AG10803 (cell line): Measurements from ENCODE around the gene TTLL9.

Experiments used
- DNase-seq: peaks from one replicate; pipeline ENCODE4 v3.0.0; 2010; ENCODE audit warnings: low read depth
- H3K4me3 ChIP-seq: 2 replicates; pipeline ENCODE4 v1.5.1; 2011; ENCODE audit warnings: mild to moderate bottlenecking, low read length, control low read depth
- TF ChIP-seq, protein P1 (sequence below): conservative IDR thresholded peaks from 2 replicates; pipeline ENCODE4 v1.5.1; 2011; ENCODE audit warnings: mild to moderate bottlenecking, low read length, control low read depth, inconsistent platforms

The TTLL9 gene

DNA sequence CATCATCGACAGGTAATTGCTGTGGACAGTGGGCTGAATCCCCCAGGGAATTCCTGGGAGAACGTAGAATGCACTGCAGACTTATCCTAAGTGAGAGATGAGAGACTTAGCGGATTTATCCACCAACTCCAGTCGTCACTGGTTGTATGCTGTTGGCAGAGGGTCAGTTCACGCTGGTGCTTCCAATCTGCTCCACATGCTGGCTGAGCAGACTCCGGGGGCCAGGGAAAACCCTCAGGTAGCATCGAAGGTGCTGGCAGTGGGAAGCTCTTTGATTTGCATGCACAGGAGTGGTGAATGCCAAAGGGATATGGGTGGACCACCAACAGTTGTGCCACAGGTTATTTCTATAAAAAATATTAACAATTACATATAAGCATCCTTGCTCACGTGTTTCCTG is 20.2 kb downstream of the TTLL9 start:
- no peak overlapping the region for H3K4me3 ChIP-seq

DNA sequence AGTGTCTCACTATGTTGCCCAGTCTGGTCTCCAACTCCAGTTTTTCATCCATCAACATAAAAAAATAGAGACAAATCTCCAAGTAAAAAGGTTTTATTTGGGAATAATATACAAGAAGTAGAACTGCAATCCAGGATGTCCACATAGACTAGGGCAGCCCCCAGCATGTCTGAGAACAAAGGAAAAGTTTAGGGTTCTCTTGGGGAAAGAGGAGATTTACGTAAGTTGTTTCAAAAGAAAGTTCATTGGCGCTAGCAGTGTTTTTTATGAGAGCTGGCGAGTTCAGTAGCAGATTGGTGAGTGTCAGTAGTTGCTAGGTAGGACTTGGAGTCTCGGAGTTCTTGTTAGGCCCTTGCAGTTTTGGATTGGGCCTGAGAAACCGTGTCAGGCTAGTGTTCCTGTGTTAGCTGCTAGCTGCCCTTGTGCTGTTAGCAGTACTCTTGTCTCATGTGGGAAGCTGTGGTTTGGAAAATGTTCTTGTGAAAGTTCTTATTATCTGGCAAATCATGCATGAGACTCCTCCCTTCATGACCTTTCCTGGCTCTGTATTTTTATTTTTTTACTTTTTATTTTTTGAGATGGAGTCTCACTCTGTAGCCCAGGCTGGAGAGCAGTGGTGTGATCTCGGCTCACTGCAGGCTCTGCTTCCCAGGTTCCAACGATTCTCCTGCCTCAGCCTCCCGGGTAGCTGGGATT is 24.7 kb downstream of the TTLL9 start:
- DNase-seq, result peak; percentile 73
- TF ChIP-seq, protein P1, sequence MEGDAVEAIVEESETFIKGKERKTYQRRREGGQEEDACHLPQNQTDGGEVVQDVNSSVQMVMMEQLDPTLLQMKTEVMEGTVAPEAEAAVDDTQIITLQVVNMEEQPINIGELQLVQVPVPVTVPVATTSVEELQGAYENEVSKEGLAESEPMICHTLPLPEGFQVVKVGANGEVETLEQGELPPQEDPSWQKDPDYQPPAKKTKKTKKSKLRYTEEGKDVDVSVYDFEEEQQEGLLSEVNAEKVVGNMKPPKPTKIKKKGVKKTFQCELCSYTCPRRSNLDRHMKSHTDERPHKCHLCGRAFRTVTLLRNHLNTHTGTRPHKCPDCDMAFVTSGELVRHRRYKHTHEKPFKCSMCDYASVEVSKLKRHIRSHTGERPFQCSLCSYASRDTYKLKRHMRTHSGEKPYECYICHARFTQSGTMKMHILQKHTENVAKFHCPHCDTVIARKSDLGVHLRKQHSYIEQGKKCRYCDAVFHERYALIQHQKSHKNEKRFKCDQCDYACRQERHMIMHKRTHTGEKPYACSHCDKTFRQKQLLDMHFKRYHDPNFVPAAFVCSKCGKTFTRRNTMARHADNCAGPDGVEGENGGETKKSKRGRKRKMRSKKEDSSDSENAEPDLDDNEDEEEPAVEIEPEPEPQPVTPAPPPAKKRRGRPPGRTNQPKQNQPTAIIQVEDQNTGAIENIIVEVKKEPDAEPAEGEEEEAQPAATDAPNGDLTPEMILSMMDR, result no peak
- no peak overlapping the region for H3K4me3 ChIP-seq

More for the DNA sequence above, 20.2 kb downstream of the TTLL9 start:
- TF ChIP-seq, protein P1, result no peak
- DNase-seq, result no peak

DNA sequence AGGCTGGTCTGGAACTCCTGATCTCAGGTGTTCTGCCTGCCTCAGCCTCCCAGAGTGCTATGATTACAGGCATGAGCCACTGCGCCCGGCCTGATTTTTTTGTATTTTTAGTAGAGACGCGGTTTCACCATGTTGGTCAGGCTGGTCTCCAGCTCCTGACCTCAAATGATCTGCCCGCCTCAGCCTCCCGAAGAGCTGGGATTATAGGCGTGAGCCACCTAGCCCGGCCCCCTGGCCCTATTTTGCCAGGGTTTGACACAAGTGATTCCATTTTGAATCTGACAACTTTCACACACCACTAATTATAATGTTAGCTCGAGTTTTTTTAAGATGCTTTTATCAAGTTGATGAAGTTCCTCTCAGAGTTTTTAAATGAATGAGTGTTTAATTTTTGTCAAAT is 25.6 kb downstream of the TTLL9 start:
- no peak overlapping the region for H3K4me3 ChIP-seq
- DNase-seq, result no peak
- TF ChIP-seq, protein P1, result no peak

DNA sequence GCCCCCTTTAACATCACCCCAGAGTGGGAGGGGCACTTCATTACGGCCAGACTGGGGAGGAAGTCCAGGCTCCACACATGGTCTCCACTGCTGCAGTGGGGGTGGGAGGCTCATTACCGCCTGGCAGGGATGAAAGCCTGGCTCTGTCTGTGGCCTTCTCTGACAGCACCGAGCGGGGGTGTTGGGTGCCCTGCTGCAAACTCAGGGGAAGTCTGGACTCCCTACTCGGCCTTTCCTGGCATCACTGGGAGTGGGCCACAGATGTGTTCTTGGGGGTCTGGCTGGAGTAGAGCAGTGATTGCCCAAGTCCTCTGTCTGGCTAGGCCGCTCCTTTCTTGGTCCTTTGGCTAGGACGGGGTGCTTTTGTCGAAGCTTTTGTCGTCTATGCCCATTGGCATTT is 27.1 kb downstream of the TTLL9 start:
- DNase-seq, result no peak
- TF ChIP-seq, protein P1, result no peak
- no peak overlapping the region for H3K4me3 ChIP-seq

DNA sequence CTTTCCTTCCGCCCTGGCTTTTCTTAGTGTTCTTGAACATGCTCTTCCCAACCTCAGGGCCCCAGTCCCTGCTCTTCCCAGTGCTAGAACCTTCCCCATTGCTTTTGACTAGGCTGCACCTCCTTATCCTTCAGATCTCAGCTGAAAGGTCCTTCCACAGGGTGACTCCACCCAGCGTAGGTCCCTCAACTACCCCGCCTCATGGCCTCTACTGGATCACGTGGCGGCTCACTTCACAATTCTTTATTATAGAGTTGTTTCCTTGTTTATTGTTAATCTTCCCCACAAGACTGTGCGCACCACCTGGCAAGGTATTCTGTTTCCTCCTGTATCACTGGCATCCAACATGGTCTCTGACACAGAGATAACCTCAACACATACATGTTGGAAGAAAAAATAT is 31.2 kb downstream of the TTLL9 start:
- no peak for DNase-seq
- no peak overlapping the region for H3K4me3 ChIP-seq
- TF ChIP-seq, protein P1, result no peak

DNA sequence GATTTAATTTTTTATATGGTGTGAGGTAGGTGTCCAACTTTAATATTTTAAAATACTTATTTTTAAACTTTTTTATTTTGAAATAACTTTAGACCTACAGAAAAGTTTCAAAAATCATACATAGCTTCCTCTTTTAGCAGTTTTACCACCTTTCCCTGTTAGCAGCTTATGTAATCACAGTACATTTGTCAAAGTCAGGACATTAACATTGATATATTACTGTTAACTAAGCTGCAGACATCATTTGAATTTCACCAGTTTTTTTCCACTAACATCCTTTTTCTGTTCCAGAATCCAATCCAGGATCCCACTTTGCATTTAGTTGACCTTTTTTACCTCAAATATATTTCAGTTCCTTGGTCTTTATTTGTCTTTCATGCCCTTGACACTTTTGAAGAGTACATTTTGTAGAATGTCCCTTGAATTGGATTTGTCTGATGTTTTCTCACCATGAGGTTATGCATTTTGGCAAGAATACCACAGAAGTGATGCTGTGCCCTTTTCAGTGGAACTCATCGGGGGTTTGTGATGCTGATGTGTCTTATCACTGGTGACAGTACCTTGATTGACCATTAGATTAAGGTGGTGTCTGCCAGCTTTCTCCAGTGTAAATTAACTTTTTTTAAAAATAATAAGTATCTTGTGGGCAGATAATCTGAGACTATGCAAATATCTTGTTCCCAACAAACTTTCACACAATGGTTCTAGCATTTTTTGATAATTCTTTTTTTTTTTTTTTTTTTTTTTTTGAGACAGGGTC is 33.4 kb downstream of the TTLL9 start:
- TF ChIP-seq, protein P1, result no peak
- no peak for DNase-seq

DNA sequence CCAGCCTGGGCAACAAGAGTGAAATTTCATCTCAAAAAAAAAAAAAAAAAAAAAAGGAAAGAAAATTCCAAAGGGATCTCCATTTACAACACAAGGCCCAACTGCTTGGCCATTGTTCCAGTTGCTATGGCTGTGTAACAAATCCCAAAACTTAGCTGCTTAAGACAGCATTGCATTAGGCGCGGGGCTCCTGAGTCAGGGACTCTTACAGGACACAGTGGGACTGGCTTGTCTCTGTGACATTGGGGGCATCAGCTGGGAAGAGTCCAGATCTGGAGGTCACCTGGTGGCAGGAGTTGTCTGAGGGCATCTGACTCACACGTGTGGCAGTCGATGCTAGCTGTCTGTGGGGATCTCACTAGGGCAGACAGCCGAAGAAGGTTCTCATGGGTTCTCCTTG is 35.6 kb downstream of the TTLL9 start:
- H3K4me3 ChIP-seq, result no peak overlapping the region
- TF ChIP-seq, protein P1, result no peak

More for the DNA sequence above, 33.4 kb downstream of the TTLL9 start:
- no peak overlapping the region for H3K4me3 ChIP-seq

More for the DNA sequence above, 35.6 kb downstream of the TTLL9 start:
- DNase-seq, result no peak
